ENCODE data around the gene KCNQ1. TPM values are rescaled to one million over a fixed set of nuclear protein-coding genes. Genes with fewer than 3 reads are reported as not detected.

The KCNQ1 gene
- total RNA-seq, 4 donors from 2014 or later, result 3.2 to 12.7 (median 5.5) TPM

- TF ChIP-seq CTCF (IDR thresholded peaks at IDR 0.05; ENCODE audit: low read depth), result no peak
Observed at GRCh38 chr11:2411446-2412305, 33.1 kb upstream of the KCNQ1 start.

- TF ChIP-seq CTCF (IDR thresholded peaks at IDR 0.05; ENCODE audit: low read depth), result no peak
Observed at GRCh38 chr11:2412323-2412722, 32.5 kb upstream of the KCNQ1 start.

GRCh38 chr11:2413742-2414579 lies 30.8 kb upstream of the KCNQ1 start:
- TF ChIP-seq CTCF (IDR thresholded peaks at IDR 0.05; ENCODE audit: low read depth), result no peak

- TF ChIP-seq CTCF (IDR thresholded peaks at IDR 0.05; ENCODE audit: low read depth), result no peak
Observed at GRCh38 chr11:2414616-2415015, 30.2 kb upstream of the KCNQ1 start.

- TF ChIP-seq CTCF (IDR thresholded peaks at IDR 0.05; ENCODE audit: low read depth), result no peak
Observed at GRCh38 chr11:2415171-2415570, 29.6 kb upstream of the KCNQ1 start.

- no peak for TF ChIP-seq CTCF (IDR thresholded peaks at IDR 0.05; ENCODE audit: low read depth)
Observed at GRCh38 chr11:2415601-2416380, 29.0 kb upstream of the KCNQ1 start.
